Skeletal muscle tissue (tissue), 4 donors: ENCODE measurements around the gene TSPAN1. TPM values are rescaled to one million over a fixed set of nuclear protein-coding genes. Genes with fewer than 3 reads are reported as not detected.
A peak's percentile ranks its signal among the peaks of the same experiment; 100 is the strongest.

ENCODE experiments used
- H3K27ac ChIP-seq: one replicate; pipeline ENCODE4 v1.7.0; 2013; ENCODE audit warnings: mild to moderate bottlenecking, low read depth, low read length, inconsistent platforms
- H3K27me3 ChIP-seq, 3 donors: one replicate each; pipeline ENCODE4 v1.7.0; 2013; ENCODE audit warnings: low read length in 3 of 3; ENCODE audit not compliant: control insufficient read depth in 3 of 3, insufficient read depth in 3 of 3
- H3K36me3 ChIP-seq, 3 donors: one replicate each; pipeline ENCODE4 v1.7.0; 2013; ENCODE audit warnings: low read length in 3 of 3; ENCODE audit not compliant: control insufficient read depth in 3 of 3, insufficient read depth in 3 of 3
- H3K4me1 ChIP-seq, 3 donors: one replicate each; pipeline ENCODE4 v1.7.0; 2013; ENCODE audit warnings: low read length in 3 of 3, mild to moderate bottlenecking in 3 of 3; ENCODE audit not compliant: control insufficient read depth in 3 of 3, insufficient read depth in 3 of 3
- H3K4me3 ChIP-seq, 3 donors: one replicate each; pipeline ENCODE4 v1.7.0; 2013; ENCODE audit warnings: low read length in 3 of 3
- H3K9ac ChIP-seq, 3 donors: one replicate each; pipeline ENCODE4 v1.7.0; 2013; ENCODE audit warnings: low read length in 3 of 3, mild to moderate bottlenecking in 3 of 3, moderate library complexity in 2 of 3, low read depth in 1 of 3
- H3K9me3 ChIP-seq, 3 donors: one replicate each; pipeline ENCODE4 v1.7.0; 2013; ENCODE audit warnings: low read length in 3 of 3; ENCODE audit not compliant: control insufficient read depth in 3 of 3
- total RNA-seq: library from RNA; depleted of rRNA; stranded (reverse); fragments of >200 nt; gene quantifications from one replicate; pipeline ENCODE4 v1.2.3, GENCODE V29; 2014
- donor health status: Osteomylitis.

TSPAN1 gene
- total RNA-seq, 1 donor from 2014 or later = not detected

- peak overlapping the region in 1 of 3 donors; percentile 11 for H3K9ac ChIP-seq
- no peak overlapping the region for H3K27ac ChIP-seq
- H3K27me3 ChIP-seq = no peaks in the 10 kb centered on the region
- H3K9me3 ChIP-seq = no peaks in the 10 kb centered on the region
- H3K4me1 ChIP-seq = peaks cover 15 to 21% (median 20%) of the 10 kb centered on the region in 3 donors
- peaks cover 41 to 51% (median 49%) of the 10 kb centered on the region in 3 donors for H3K36me3 ChIP-seq
- no peak overlapping the region for H3K4me3 ChIP-seq
Measured at GRCh38 chr1:46196609-46197008, 21.7 kb downstream of the TSPAN1 start.

GRCh38 chr1:46197560-46197963 is 22.7 kb downstream of the TSPAN1 start:
- Histone ChIP-seq H3K27me3 (no peaks in the 10 kb centered on the region), H3K27ac (peak overlapping the region; percentile 15), H3K9ac (peak overlapping the region; percentile 87 to 90 (median 90)), H3K4me3 (peak overlapping the region; percentile 82 to 97 (median 94)), H3K4me1 (peaks cover 15 to 21% (median 20%) of the 10 kb centered on the region in 3 donors), H3K36me3 (peaks cover 32 to 42% (median 40%) of the 10 kb centered on the region in 3 donors), H3K9me3 (no peaks in the 10 kb centered on the region)

DNA sequence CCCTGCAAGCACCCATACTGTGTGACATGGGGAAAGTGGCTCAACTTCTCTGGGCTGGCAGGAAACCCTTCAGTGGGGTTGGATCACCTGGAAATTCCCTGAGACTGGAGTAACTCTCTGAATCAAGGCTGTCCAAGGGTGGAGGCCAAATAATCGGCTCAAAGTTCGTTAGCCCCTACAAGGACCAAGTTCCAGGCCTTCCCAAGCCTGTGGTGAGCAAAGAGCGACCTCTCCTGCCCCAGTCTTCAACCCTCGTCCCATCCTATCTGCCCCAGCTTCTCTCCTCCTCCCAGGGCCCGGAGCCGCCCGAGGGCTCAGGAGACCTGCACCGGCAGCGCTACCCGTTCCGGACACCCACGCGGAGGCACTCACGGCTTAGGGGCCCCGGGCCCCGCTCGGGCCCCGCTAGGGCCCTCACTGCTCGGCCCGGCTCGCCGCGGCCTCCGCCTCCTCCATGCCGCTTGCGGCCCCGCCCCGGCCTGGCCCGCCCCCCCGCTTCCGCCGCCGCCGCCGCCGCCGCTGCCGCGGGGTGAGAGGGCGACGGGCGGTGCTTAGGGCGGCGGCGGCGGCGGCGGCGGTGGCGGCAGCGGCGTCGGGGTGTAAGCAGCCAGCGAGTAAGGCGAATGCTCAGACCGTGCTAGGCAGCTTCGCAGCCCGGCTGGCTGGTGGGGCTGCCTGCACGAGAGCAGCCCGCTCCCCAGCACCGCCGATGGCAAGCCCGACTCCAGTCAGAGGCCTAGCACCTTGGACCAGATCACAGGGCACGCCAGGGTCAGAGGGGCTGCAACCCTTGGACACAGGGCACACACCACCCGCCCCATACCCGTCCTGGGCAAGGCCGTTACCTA is 23.3 kb downstream of the TSPAN1 start, which contains the start of gene POMGNT1:
POMGNT1 (minus strand) TSS at position 471 of the 848 bp plus-strand sequence. CDS start 613 bp downstream, outside the sequence.
- H3K27ac ChIP-seq = peak within 1 kb of the TSS; percentile 73
- no peaks in the 10 kb centered on the region for H3K27me3 ChIP-seq
- H3K9me3 ChIP-seq = no peaks in the 10 kb centered on the region
- H3K9ac ChIP-seq = peak within 1 kb of the TSS; percentile 93 to 98 (median 95)
- H3K4me3 ChIP-seq = peak within 1 kb of the TSS; percentile 96 to 98 (median 97)
- H3K4me1 ChIP-seq = peaks cover 20 to 27% (median 26%) of the 10 kb centered on the region in 3 donors
- peaks cover 26 to 36% (median 35%) of the 10 kb centered on the region in 3 donors for H3K36me3 ChIP-seq

- Histone ChIP-seq H3K4me1 (peaks cover 28 to 37% (median 36%) of the 10 kb centered on the region in 3 donors), H3K36me3 (peaks cover 15 to 25% (median 24%) of the 10 kb centered on the region in 3 donors), H3K9me3 (no peaks in the 10 kb centered on the region), H3K27me3 (no peaks in the 10 kb centered on the region), H3K27ac (no peak overlapping the region), H3K4me3 (peak overlapping the region in 1 of 3 donors; percentile 97), H3K9ac (peak overlapping the region; percentile 40 to 93 (median 58))
Measured at GRCh38 chr1:46199233-46199749, 24.4 kb downstream of the TSPAN1 start.

DNA sequence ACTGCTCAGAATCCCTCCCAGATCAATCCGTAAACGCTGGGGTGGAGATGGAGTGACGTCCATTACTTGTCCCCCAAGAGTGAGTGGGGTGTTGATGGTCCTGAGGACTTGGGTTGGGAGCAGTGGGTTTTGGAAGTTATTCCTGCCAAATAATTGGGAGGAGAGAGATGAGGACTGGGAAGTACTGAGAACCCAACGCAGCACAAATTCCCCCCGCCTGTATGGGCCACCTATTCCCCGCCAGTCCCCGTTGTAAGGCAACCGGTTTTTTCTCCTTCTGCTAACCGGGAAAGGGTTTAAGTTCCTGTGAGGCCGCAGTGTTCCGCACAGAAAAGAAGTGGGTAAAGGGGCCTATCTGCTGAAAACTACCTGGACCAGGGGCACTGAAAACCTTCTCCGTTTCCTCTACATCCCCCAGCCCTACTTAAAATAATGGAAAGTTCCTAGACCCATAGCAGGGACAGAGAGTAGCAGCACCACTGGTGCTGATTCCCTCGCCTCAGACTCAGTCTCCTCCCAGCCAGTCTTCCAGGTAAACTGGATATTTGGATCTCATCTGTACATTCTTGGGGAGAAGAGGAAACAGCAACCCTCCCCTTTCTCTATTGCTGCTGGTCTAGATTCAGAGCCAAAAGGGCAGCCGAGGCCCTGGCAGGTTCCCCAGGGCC is 29.0 kb downstream of the TSPAN1 start:
- Histone ChIP-seq H3K27me3 (no peaks in the 10 kb centered on the region), H3K4me1 (peaks cover 20 to 30% (median 25%) of the 10 kb centered on the region in 3 donors), H3K9ac (peak overlapping the region; percentile 22 to 76 (median 48)), H3K9me3 (no peaks in the 10 kb centered on the region), H3K4me3 (peak overlapping the region; percentile 70 to 78 (median 72)), H3K36me3 (no peaks in the 10 kb centered on the region), H3K27ac (no peak overlapping the region)

DNA sequence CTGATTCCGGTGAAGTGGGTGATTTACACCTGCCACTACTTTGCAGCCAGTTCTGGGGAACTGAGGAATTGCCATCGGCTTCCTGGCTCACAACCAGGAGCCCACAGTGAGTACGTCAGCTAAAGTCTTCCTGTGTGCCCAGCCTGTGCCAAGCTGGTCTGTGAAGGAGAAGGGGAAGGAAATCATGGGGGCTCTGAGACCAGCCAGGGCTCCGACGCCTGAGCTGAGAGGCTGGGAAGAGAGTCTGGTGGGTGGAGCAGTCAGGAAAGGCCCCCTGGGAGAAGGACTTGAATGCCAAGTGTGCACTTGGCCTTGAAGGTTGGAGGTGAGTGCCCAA is 29.5 kb downstream of the TSPAN1 start:
- Histone ChIP-seq H3K9ac (peak overlapping the region; percentile 22 to 57 (median 38)), H3K27ac (no peak overlapping the region), H3K27me3 (no peaks in the 10 kb centered on the region), H3K4me1 (peaks cover 20 to 30% (median 23%) of the 10 kb centered on the region in 3 donors), H3K9me3 (no peaks in the 10 kb centered on the region), H3K36me3 (no peaks in the 10 kb centered on the region), H3K4me3 (peak overlapping the region; percentile 70 to 78 (median 72))

- Histone ChIP-seq H3K9ac (peak overlapping the region in 1 of 3 donors; percentile 38), H3K9me3 (no peaks in the 10 kb centered on the region), H3K27ac (no peak overlapping the region), H3K4me1 (peaks cover 20 to 30% (median 22%) of the 10 kb centered on the region in 3 donors), H3K36me3 (no peaks in the 10 kb centered on the region), H3K27me3 (no peaks in the 10 kb centered on the region), H3K4me3 (no peak overlapping the region)
Measured at GRCh38 chr1:46205141-46205540, 30.3 kb downstream of the TSPAN1 start.

DNA sequence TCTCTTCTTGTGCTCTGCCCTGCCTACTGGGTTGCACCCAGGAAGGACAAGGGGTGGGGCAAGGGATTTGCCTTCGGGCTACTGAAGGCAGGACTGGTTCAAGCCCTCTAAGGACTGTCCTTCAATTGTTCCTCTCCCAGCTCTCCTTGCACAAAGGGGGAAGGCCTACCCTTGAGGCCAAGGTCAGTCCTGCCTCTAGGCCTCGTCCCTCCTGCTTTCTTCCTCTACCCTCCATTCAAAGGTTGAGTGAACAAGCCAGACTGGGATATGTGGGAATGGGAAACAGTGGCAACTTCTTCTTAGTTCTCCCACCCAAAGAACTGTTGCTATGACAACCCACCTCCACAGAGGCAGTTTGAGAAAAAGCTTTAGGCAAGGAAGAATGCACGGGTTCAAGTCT is 30.9 kb downstream of the TSPAN1 start:
- H3K4me3 ChIP-seq = no peak overlapping the region
- H3K27ac ChIP-seq = no peak overlapping the region

DNA sequence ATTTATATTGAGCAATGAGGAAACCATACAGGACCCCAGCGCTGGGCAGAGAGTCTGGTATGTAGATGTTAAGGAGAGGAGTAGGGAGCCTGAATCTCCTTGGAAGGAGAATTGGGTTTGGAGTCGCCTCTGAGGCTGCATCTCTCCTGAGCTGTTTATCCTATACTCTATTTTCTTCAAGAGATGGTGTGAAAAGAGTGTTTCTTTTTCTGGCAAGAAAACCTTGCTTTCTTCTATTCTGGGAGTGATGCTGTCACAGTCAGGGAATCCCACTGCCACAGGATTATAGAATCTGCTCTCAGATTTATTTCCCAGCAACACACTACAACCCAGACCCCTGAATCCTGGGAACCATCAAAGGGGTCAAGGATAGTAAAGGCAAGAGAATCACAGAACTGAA is 31.5 kb downstream of the TSPAN1 start:
- H3K9ac ChIP-seq = no peak overlapping the region
- no peak overlapping the region for H3K27ac ChIP-seq
- no peaks in the 10 kb centered on the region for H3K36me3 ChIP-seq
- no peak overlapping the region for H3K4me3 ChIP-seq
- no peaks in the 10 kb centered on the region for H3K9me3 ChIP-seq
- no peaks in the 10 kb centered on the region for H3K27me3 ChIP-seq
- peaks cover 20 to 30% (median 22%) of the 10 kb centered on the region in 3 donors for H3K4me1 ChIP-seq

More for the DNA sequence above, 30.9 kb downstream of the TSPAN1 start:
- Histone ChIP-seq H3K9ac (no peak overlapping the region), H3K27me3 (no peaks in the 10 kb centered on the region), H3K36me3 (no peaks in the 10 kb centered on the region), H3K9me3 (no peaks in the 10 kb centered on the region), H3K4me1 (peaks cover 20 to 30% (median 22%) of the 10 kb centered on the region in 3 donors)
